ENCODE results near the gene PPP1R12C. TPM values are rescaled to one million over a fixed set of nuclear protein-coding genes. Genes with fewer than 3 reads are reported as not detected.

PPP1R12C gene
- total RNA-seq, 3 donors from 2014 or later, result 68.3 to 148 (median 91.7) TPM

DNA sequence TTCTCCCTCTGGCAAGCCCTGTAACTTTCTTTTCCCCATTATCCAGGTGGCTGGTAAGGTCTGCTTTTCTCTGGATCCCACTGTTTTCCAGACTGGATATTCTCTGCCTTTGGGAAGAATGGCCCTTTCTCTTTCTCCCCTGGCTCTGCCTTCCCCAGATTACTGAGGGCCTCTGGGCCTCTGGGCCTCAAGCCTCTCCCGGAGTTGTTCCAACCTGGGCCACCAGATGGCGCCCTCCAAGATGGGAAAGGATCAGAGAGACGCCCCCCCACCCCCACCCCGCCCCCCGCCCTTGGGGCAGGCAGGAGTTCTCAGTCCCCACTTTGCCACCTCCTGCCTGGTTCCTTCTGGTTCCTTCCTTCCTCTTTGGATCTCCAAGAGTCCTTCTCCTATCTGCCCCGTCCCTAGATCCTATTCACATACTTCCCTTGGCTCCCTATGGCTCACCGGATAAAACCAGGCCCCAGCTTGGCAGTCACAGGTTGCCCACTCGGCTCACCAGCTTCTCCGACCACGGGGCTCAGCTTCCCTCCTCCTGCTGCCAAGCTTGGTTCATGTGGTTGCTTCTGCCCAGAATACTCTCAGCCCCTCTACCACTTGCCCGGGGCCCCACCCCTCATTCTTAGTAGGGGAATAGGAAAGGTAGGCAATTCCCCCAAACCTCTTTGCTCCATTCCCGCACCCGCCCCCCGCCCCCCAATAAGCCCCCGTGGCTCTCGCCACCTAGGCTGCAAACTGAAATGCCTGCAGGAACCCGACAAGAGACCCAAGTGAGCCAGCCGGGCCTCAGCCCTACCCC is 28.7 kb downstream of the PPP1R12C start:
- H3K27me3 ChIP-seq, result no peaks in the 10 kb centered on the region
- peak in 1 of 2 donors; percentile 76 for DNase-seq (ENCODE audit: low spot score in 2 of 2)
- no peaks in the 10 kb centered on the region for H3K9me3 ChIP-seq
- peak overlapping the region in 1 of 2 donors; percentile 7 for H3K27ac ChIP-seq
- no peak overlapping the region for H3K4me3 ChIP-seq
- intact Hi-C loops (cut with DNase I; ENCODE audit: low total_unique reads), result no loop called here
- H3K36me3 ChIP-seq, result peaks cover 6% of the 10 kb centered on the region
- H3K4me1 ChIP-seq, result peaks cover 0 to 6% of the 10 kb centered on the region in 2 donors
- TF ChIP-seq POLR2AphosphoS5 (IDR thresholded peaks at IDR 0.05) (no peak), POLR2A (IDR thresholded peaks at IDR 0.05) (no peak)
- TF ChIP-seq, protein P1, sequence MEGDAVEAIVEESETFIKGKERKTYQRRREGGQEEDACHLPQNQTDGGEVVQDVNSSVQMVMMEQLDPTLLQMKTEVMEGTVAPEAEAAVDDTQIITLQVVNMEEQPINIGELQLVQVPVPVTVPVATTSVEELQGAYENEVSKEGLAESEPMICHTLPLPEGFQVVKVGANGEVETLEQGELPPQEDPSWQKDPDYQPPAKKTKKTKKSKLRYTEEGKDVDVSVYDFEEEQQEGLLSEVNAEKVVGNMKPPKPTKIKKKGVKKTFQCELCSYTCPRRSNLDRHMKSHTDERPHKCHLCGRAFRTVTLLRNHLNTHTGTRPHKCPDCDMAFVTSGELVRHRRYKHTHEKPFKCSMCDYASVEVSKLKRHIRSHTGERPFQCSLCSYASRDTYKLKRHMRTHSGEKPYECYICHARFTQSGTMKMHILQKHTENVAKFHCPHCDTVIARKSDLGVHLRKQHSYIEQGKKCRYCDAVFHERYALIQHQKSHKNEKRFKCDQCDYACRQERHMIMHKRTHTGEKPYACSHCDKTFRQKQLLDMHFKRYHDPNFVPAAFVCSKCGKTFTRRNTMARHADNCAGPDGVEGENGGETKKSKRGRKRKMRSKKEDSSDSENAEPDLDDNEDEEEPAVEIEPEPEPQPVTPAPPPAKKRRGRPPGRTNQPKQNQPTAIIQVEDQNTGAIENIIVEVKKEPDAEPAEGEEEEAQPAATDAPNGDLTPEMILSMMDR (IDR thresholded peaks at IDR 0.05), result peak in 2 of 3 donors; percentile 27 to 32

- intact Hi-C loops (cut with DNase I; ENCODE audit: low total_unique reads), result no loop called here
- Histone ChIP-seq H3K4me1 (peaks cover 0 to 6% of the 10 kb centered on the region in 2 donors), H3K27me3 (peaks cover 0 to 5% of the 10 kb centered on the region in 2 donors), H3K4me3 (peak overlapping the region in 2 of 3 donors; percentile 34 to 67), H3K36me3 (peaks cover 6% of the 10 kb centered on the region), H3K27ac (peak overlapping the region in 1 of 2 donors; percentile 7), H3K9me3 (no peaks in the 10 kb centered on the region)
- no peak for DNase-seq (ENCODE audit: low spot score in 2 of 2)
- TF ChIP-seq, protein P1 (IDR thresholded peaks at IDR 0.05), result no peak
- no peak for TF ChIP-seq POLR2AphosphoS5 (IDR thresholded peaks at IDR 0.05)
- TF ChIP-seq POLR2A (IDR thresholded peaks at IDR 0.05), result no peak
These were observed 29.4 kb downstream of the PPP1R12C start for GRCh38 chr19:55088021-55088451.

DNA sequence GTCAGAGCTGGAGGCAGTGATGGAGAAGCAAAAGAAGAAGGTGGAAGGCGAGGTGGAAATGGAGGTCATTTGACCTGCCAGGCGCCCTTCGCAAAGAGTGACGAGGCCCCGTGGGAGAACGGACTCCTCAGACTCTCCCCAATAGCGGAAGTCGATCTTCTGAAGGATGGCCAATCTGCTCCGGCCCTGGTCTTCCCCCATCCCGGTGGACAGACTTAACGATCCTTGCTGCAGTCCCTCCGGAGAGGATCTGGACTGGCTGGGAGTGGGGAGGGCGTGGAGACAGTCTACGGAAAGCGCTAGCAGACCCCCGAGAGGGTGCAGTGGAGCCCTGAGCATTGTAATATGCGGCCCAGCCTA is 29.9 kb downstream of the PPP1R12C start:
- no peak for TF ChIP-seq POLR2AphosphoS5 (IDR thresholded peaks at IDR 0.05)
- no peak for TF ChIP-seq POLR2A (IDR thresholded peaks at IDR 0.05)
- TF ChIP-seq, protein P1 (IDR thresholded peaks at IDR 0.05), result no peak
- intact Hi-C loops (cut with DNase I; ENCODE audit: low total_unique reads), result no loop called here
- peaks cover 0 to 6% of the 10 kb centered on the region in 2 donors for H3K4me1 ChIP-seq
- H3K27me3 ChIP-seq, result peaks cover 0 to 11% of the 10 kb centered on the region in 2 donors
- no peaks in the 10 kb centered on the region for H3K9me3 ChIP-seq
- no peak overlapping the region for H3K27ac ChIP-seq
- peak overlapping the region; percentile 34 to 67 (median 45) for H3K4me3 ChIP-seq
- peaks cover 6% of the 10 kb centered on the region for H3K36me3 ChIP-seq
- DNase-seq (ENCODE audit: low spot score in 2 of 2), result no peak

- Histone ChIP-seq H3K27ac (no peak overlapping the region), H3K4me3 (peak overlapping the region; percentile 34 to 67 (median 45)), H3K9me3 (no peaks in the 10 kb centered on the region), H3K27me3 (peaks cover 4 to 16% of the 10 kb centered on the region in 2 donors), H3K4me1 (peaks cover 0 to 6% of the 10 kb centered on the region in 2 donors), H3K36me3 (peaks cover 6% of the 10 kb centered on the region)
- DNase-seq (ENCODE audit: low spot score in 2 of 2), result peak; percentile 83 to 85
- TF ChIP-seq, protein P1 (IDR thresholded peaks at IDR 0.05), result no peak
- TF ChIP-seq POLR2A (IDR thresholded peaks at IDR 0.05), result no peak
- TF ChIP-seq POLR2AphosphoS5 (IDR thresholded peaks at IDR 0.05), result peak in 1 of 3 donors; percentile 14
- intact Hi-C loops (cut with DNase I; ENCODE audit: low total_unique reads), result no loop called here
These were observed 30.5 kb downstream of the PPP1R12C start for GRCh38 chr19:55086730-55087541.

Data from breast epithelium (tissue), 4 donors.